HG03469 (cell line): ENCODE measurements around the gene EIF6.

Experiments
- ATAC-seq: cut with Tn5 transposase; IDR thresholded peaks from one replicate; pipeline ENCODE4 v1.9.1; 2021; ENCODE audit warnings: mild to moderate bottlenecking, moderate library complexity, moderate number of reproducible peaks; ENCODE audit not compliant: unreplicated experiment

The EIF6 gene

DNA sequence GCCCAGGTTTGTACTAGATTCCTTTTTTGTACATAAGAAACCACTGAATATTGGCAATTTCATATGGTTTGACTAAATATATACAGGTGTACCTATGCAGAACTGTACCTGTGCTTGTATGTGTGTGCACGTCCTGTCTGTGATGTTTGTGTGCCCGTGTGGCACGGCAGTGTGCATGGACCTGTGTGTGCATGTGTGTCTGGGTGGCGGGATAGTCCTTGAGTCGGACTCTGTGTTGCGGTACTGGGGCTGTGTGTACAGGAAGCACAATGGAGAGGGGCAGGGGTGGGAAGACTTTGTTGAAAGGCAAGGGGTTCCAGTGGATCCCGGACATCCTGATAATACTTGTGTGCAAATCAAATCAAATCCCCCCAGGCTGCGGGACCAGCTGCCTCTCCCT, 11.1 kb upstream of the EIF6 start:
- no peak for ATAC-seq

DNA sequence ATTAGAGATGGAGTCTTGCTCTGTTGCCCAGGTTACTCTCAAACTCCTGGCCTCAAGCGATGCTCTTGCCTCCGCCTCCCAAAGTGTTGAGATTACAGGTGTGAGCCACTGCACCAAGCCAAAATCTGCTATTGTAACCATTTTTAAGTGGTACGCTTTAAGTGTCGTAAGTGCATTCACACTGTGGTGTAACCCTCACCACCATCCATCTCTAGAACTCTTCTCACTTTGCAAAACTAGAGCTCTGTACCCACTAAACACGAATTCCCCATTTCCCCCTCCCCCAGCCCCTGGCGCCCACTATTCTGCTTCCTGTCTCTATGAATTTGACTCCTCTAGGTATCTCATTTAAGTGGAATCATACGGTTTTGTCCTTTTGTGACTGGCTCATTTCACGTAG, 10.5 kb upstream of the EIF6 start:
- no peak for ATAC-seq

DNA sequence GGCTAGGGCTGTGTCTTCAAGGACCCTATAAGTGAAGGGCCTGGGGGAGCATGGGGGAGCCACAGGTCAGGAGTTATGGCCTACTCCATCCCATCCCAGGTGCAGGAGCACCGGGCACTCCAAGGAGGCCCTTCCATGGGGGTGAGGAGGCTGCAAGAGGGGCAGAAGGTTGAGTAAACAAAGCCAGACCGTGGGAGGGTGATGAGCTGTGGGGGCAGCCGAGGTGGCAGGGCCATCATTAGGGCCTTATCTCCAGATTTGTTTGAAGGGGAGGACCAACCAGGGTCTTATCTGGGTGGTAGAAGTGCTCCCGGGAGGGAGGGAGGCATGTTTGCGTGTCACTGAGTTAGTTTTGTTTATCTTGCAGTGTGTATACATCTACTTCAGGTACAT, 9.7 kb upstream of the EIF6 start:
- no peak for ATAC-seq

DNA sequence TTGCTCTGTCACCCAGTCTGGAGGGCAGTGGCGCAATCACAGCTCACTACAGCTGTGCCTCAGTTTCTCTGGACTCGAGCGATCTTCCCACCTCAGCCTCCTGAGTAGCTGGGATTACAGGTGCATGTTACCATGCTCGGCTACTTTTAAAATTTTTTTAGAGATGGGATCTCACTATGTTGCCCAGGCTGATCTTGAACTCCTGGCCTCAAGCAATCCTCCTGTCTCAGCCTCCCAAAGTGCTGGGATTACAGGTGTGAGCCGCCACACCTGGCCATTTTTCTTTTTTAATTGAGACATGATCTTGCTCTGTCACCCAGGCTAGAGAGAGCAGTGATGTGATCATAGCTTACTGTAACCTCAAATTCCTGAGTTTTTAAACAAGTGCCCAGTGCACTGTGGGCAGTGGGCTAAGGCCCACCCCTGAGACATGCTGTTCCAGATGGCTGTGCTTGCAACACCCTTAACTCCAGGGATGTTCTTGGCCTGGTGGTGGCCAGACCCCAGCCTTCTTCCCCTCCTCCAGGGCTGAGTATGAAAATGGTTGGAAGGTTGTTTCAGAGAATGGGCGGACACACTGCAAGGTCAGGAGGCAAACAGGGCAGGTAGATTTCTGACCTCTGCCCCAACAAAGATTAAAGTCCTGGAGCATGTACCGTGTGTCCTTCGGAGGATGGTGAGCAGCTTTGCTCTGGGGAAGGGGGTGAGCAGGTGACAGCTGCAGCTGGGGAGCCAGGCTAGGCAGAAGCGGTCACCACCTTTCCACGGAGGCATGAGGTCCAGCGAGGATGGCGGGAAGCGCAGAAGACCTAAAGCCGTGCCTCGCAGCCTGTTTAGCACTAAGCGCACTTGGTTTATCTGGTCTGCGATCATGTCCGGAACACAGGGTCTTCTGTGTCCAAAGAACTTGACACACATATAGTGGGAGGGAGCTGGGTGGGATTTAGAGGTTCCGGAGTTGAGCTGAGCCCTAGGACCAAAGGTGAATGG, 9.0 kb upstream of the EIF6 start:
- no peak for ATAC-seq

DNA sequence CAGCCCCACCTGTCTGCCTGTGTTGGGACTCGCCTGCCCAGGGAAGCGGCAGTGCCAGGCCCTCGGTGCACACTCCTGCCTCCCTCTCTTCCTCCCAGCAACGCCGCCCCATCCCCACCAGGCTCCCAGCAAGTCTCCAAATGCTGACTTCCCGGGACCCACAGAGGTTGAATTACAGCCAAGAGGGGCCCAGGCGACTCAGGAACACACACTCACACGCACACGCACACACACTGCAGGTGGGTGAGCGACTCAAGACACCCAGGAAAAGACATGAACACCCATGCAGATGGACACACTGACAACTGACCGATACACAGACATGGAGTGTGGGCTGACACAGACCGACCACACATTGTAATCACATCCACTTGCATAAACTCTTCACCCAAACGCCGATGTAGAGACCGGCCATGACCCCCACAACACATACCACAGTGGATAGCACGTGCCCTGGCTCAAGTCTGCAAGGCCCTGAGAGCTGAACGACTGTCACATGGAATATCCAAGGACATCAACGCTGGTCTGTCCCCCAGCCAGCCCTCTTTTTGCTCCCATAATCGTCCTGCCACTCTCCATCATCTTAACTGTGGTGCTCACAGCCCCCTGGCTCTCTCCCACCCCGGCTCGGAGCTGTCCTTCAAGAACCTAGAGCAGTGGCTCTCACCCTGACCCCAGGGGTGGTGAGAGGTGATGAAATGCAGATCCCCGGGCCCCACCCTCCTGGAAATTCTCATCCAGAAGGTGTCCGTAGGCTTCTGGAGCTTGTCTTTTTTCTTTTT, 8.1 kb upstream of the EIF6 start:
- no peak for ATAC-seq

DNA sequence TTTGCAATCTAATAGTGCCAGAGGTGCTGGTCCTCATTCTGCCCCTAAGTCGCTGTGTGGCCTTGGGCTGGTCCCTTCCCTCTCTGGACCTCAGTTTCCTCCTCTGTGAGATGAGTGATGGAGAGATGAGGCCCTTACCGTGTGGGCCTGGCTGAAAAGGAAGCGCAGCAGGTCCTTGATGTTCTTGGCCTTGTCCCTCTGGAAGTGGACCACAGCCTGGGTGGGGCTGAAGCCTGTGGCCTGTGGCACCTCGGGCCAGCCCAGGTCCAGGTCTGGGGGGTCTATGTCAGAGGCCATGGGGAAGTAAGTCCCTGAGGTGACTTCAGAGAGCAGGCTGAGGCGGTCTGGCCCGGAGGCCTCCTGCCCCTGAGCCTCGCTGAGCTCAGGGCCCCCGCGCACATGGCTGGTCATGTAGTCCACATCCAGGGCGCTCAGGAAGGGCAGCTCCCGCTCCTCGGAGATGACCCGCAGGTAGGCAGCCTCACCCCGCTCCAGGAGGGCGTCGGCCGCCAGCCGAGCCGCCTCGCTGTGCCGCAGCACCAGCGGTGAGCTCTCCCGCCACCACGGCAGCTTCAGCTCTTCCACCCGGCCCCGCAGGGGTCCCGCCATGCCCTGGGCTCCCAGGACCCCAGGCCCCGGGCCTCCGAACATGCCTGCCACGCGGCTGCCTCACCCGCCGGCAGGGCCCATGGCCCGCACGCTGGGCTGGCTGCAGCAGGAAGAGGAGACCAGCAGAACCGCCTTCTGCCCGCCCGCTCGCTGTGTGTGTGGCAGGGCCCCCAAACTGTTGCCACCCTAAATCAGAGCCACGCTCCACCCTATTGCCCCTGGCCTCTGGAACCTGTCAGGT, 7.3 kb upstream of the EIF6 start, which contains the start of gene FAM83C:
TSS of gene FAM83C (minus strand) at position 772 of the 850 bp plus-strand sequence. CDS start at position 651, 121 bp downstream.
- no peak for ATAC-seq

DNA sequence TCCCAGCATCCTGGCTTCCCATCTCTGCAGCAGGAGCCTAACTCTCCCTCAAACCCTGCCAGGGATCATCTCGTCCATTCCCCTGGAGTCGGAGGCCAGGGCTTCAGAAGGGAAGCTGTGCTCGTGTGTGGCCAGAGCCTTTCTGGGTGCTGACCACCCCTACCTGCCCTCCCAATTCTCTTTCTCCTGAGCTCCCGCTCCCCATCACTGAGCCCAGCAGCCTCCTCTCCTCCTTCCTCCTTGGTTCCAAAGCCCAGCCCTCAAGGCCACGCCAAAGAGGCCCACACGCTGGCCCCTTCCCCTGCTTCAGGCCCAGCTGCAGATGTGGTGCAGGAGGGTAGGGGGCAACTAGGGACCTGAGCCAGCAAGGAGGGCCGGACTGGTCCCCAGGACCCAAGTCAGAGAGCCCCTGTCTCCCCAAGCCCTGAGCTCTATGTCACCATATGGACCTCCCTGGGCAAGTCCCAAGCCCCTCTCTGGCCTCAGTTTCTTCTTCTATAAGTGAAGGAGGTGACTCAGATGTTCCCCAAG, 6.4 kb upstream of the EIF6 start:
- ATAC-seq, result no peak

DNA sequence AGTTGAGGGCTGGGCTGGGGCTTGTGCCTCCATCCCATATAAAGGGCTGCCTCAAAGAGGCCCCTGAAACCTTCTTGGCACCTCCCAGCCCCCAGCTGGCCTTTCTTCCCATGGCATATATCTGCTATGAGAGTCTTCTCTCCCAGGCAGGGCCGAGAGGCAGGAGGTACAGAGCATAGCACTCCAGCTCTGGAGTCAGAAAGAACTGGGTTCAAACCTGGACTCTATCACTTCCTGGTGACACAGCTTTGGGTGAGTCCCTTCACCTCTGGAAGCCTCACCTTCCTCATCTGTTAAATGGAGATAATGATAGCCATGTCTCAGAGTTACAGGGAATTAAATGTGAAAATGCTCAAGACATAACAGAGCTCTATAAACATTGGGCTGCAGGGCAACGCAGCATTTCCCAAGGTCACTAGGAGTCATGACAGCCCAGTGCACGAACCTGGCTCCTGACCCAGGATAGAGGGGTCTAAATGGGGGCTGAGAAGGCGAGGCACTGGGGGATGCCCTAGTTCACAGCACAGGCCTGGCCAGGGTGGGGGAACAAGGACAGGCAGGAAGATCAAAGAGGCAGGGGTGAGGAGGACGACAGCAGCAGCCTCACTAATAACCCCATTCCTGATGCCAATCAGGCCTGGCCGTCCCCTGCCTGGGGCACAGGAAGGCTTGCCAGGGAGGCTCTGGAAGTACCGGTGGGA, 5.8 kb upstream of the EIF6 start:
- no peak for ATAC-seq

DNA sequence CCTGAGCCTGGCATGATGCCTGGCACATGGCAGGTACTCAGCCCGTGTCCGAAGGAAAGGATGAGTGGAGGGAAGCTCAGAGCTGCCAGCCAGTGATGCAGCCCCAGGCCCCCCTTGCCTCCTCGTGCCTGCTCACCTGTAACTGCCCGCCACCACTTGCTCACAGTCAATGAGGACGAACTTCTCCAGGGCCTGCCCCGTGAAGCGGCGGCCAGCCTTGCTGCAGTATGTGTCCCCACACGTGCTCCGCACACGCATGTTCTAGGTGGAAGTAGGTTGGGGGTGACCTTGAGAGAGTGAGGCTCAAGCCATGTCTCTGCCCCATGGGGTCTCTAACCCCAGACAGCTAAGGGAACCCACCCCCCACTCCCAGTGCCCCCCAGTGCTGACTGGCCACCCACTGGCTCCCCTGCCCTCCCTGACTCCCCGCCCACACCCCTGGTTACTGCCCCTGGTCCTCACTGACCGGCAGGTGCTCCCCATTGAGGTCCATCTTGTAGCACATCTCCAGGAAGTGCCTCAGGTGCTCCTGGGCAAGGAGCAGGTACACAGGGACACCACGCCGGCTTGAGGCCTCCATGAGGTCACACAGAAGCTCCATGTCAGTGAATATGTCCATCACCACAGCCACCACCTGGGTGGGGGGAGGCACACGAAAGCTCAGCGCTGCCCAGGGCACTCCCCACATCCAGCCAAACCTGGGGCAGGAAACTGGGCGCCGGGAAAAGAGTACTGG, 3.9 kb upstream of the EIF6 start:
- no peak for ATAC-seq

DNA sequence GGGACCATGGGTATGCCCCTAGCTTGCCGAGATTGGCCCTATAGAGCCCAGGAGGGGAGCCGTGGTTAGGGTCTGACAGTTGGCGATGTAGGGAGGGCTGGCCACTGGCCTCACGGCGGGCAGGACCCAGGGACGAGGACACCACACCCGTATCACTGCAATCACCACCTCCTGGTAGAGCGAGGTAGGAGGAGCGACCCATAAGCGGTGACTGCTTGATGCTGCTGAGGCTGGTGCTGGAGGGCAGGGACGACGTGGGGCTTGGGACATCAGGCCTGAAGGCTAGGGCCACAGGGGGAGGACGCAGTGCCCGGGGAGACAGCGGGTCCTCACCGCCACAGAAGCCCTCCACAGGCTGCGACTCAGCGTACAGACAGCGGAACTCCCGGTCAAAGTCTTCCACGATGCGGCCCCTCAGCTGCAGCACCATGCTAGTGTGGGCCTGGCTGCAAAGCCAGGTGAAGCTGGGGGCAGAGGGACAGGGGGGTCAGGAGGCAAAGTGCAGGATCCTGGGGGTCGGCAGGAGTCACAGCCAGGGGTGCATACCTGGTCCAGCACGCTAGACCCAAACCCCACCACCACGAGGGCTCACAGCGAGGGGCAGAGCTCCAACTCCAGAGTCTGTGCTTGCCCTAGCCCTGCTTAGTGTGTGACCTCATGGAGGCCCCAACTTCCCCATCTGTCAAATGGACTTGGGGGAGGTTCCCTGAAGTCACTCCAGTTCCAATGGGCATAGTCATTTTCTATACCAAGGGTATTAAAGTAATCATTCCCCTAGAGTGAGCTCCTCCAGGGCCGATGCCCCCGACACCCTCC, 3.1 kb upstream of the EIF6 start:
- no peak for ATAC-seq

DNA sequence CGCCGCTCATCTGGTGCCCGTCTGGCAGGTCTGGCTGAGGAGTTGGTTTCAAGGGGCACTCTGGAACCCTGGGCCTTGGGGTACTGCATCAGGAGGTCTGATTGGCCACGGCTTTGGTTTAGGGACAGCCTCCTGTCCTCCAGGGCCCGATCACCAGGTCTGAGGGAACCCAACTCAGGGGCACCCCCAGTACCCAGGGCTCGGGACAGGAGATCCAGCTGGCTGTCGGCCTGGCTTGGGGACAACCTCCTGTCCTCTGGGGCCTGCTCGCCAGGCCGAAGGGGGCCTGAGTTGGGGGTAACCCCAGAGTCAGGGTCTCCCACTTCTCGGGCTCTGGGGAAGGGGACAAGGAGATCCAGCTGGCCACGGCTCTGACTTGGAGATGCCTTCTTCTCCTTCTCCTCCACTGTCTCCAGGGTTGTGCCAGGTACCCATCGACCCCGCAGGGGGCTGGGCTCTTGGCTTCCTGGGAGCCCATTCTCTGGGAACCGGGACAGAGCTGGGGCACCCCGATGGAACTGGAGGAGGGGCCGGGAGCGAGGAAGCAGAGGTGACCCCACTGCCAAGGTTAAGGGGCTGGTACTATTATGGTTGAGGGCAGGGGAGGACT, 2.4 kb upstream of the EIF6 start:
- ATAC-seq, result no peak

DNA sequence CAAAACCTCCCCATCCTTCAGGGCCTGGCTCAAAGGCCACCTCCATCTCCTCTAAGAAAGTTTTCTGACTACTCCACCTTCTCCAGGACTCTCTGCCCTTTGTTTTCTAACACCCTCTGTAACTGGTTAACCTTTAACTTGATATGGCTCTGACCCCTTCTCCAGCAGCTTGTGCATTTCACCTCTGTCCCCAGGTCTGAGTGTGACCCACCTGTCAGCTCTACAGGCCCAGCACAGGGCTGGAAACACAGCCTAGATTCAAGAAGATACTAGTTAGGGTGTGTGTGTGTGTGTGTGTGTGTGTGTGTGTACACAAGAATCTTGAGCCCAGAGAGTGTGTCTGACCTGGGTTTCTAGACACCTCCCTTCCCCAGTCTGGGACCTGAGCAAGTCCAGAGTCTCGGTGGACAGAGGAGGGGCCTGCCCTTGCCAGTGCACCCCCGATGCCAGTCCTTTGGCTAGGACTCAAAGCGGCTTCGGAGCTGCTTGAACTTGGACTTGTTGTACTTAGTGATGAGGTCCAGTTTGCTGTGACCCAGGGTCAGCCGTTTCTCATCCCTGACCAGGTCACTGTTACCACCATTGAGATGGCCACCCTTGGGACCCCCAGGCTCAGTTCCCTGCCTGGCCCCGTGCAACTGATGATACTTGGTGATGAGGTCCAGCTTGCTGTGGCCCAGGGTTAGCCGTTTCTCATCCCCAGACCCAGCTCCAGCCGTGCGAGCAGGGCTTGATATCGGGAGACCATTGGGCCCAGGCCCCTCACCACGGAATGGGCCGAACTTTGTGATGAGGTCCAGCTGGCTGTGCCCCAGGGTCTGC, 1.7 kb upstream of the EIF6 start:
- no peak for ATAC-seq

DNA sequence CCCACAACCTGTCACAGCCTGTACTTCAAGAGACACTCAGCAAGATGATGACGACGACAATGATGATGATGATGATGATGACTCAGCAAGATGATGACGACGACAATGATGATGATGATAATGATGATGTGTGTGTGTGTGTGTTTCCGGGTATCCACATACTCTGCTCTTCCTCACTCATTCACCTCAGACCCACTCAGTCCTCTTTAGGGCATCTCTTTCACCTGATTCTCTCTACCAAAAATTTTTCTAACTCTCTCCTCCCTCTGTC, 1.2 kb upstream of the EIF6 start:
- ATAC-seq, result no peak

DNA sequence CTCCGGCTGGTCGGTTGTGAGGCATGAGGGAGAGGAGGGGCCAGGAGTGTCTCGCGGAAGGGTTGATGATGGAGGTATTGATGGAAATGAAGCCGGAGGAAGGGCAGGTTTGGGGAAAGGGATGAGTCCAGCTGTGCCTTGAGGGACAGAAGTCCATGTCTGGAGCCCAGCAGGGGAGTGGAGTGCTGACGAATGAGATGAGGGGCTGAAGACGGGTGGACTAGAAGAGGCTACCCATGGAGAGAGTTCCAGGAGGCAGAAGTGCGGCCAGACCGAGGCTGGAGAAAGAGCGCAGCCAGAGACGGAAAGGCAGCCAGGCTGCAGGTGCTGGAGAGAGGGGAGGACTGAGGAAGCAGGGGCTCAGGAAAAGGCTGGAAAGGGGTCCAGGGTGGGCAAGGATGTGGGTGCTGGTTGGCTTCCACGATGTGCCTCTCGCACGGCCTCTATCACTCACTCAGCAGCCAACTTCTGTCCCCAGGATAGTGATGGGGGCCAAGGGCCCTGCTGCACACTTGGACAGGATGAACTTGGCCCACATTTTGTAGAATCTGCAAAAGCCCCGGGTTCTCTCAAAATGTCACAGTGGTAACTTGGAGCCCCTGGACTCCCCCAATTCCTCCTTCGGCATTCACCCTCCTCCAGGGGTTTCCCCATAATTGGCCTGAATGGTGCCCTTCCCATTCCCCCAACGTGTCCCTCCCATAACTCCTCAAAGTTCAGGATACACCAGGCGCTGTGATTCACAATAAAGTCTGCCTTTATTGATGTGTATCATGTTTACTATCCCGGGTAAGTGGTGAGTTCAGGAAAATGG, 627 bp upstream of the EIF6 start:
- ATAC-seq, result no peak

DNA sequence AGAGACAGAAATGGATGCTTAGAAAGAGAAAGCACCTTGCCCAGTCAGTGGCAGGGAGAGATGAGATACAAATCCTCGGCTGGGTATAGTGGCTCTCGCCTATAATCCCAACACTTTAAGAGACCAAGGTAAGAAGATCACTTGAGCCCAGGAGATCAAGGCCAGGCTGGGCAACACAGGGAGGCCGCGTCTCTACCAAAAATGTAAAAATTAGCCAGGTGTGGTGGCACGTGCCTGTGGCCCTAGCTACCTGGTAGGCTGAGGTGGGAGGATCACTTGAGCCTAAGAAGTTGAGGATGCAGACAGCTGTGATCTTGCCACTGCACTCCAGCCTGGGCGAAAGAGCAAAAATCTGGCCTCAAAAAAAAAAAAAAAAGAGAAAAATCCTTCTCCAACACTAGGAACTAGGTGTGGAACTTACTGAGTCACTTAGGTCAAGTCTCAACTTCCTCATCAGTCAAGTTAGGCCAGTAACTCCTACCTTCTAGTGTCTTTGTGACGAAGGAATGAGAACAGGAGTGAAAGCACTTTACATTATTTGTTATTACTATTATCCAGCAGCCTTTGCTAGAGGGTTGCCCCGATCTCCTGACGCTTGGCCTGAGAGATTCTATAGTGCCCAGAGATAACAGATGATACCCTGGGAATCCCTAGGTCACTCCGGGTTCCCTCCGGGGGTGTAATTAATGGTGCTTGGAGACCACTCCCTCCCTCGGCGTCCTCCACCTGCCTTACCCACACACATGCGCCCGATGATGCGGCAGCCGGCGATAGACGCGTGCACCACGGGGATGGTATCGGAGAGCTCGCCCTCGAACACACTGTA, 918 bp downstream of the EIF6 start:
- no peak for ATAC-seq
